Hippocampal formation (tissue), 2 donors: ENCODE data around the gene KLF5.
"Not testable (repeated sequence)": the region's sequence is repeated elsewhere in the genome, so short reads cannot be mapped to it uniquely, and the experiment has no call there.

Experiments
- DNase-seq, 2 donors: peaks; one replicate each; lab custom pipeline; 2025; lab: John Stamatoyannopoulos, UW

KLF5 gene

GRCh38 chr13:73058736-73059459, at the start of gene KLF5:
Gene KLF5 (plus strand): TSS chr13:73059005. CDS start chr13:73059328, 323 bp downstream.
- DNase-seq: peak; percentile 69 to 77

GRCh38 chr13:73011751-73012150, 47.1 kb upstream of the KLF5 start:
- no peak for DNase-seq

DNA sequence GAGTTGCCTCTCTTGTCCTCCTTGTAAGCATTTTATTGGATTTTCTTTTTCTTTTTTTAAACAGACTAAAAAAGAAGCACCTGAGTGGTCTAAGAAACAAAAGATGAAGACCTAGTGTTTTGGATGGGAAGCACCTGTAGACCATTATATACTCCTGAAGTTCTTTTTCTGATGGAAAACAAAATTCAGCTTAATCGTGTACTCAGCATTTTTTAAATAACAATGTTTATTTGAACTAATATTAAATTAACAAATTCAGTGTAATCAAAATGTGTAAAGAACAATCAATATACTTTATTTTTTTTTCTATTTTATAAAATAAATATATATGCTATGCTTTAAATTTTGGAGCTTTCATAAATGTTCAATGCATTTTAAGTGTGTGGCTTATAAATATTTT, 43.0 kb upstream of the KLF5 start:
- DNase-seq: no peak

DNA sequence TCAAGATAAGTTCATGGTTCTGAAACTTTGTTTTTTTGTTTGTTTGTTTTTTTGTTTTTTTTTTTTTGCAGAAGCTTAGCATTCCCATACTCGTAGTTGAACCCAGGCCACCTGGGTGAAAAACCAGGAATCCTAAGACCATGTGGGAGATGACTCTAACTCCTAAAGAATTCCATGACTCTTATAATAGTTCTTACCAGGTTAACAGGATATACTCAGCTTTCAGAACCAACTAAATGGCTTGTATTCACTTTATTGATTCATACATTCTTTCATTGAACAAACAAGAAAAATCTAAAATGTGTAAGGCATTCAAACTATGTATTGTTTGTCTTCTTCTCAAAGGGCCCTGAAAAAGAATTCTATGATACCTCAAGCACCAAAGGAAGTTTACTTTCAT, 40.5 kb upstream of the KLF5 start:
- no peak for DNase-seq

DNA sequence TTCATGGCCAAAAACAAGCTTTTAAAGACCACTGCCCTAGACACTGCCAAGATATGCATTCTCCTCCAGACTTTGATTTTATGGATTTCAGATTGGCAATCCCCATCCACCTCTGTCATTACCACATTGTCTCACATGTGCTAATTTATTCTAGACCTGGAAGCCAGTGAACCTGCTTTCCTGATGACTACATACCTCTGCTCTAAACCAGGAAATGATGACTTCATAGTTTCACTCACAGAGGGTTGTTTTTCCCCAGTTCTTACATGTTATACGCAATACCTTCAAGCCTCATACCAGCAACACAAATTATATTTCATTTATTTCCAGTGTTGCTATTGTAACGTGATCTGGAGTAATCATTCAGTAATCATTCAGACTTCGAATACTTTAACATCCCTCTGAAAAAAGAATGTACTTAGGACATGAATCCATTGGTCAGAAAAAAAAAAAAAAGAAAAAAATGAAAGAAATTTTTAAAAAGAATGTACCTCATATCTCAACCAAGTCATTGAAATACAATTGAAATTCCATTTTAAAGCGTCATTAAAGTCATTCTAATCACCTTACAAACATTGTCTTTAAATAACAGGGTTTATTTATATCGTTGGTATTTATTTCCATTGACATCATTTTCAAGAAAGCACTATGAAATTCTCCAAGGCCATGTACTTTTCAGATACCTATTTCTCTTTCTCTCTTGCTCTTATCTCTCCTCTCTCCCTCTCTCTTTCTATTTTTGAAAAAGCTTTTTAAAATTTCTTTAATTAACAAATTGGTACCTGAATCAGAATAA, 33.4 kb upstream of the KLF5 start:
- no peak for DNase-seq

GRCh38 chr13:73034901-73035300, 23.9 kb upstream of the KLF5 start:
- no peak for DNase-seq

GRCh38 chr13:73035660-73036059, 23.1 kb upstream of the KLF5 start:
- no peak for DNase-seq

DNA sequence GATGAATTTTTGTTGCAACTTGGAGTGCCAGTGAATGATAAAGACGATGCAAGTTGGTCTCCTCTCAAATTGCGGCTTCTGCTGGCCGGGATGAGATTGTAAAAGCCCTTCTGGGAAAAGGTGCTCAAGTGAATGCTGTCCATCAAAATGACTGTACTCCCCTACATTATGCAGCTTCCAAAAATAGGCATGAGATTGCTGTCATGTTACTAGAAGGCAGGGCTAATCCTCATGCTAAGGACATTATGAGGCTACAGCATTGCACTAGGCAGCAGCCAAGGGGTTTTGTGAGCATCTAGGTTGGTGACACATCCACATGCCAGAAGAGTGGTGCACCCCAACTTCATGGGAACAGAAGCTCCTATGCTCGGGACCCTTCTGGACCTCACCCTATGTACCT, 22.2 kb upstream of the KLF5 start:
- DNase-seq: no peak

DNA sequence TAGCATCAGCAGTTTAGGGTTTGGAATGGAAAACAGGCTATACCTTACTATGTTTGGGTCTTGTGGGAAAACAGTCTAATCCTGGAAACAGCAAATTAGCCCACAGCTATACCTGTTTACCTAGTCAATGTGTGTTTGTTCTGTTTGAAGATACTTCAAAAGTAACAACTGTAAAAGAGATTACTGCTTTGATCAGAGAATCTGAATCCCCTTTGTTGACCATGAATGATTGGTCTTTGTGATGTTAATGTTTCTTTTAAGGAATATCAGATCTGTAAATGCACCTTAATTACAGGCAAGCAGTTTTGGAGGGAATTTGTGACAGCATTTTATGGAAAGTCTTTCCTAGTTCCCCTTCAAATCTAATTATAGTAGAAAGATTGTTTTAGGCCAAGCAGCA, 20.7 kb upstream of the KLF5 start:
- no peak for DNase-seq

DNA sequence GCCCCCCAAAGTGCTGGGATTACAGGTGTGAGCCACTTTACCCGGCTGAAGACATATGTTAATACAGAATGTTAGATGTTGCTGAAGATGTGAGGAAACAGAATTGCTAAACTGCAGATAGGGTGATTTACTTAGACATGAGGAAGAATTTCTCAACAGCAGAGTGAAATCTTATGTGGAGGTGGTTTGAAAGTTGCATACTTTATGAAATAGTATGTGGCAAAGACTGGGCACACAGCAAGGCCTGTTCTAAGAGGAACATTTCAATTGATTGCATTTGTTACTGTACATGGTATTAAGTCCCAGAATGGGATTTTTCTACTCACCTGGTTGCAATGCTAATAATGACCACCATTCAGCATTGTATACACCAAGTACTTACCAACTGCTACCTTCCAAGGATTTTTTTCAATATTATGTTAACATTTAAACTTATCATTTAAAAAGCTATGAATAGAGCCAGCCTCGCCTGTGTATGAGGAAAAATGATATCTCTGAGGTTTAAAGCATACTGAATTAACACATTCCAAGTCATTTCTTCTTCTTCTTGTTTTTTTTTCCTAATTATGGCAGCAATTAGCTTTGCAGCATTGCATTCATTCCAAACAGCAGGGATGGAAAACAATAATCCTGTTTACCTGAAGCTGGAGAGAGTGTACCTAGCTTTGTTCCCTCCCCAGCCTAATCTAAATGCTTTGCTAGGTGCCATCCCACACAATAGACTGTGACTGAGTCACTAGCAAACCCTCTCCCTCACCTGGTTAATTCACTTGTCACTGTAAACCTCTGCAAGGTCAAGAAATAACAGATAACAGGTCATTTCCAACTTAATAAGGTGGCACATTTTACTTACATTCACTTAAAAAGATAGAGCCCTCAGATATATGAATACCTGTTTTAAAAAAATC, 19.4 kb upstream of the KLF5 start:
- DNase-seq: no peak

DNA sequence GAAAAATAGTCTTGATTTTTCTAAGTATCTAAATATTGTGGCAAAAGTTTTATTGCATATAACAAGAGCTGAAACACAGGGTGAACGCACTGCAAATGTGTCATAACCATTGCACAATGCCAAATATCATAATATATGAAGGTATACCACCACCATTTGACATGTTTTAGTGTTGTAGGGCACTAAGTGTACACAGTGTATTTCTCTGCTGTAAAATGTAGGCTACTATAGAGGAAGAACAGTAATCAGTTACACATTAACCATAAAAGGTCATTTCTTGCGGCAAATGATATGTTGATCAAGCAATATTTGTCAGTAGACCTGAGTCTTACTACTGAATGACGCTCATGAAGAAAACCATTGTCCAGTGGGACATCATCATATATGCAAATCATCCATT, 18.3 kb upstream of the KLF5 start:
- no peak for DNase-seq

- DNase-seq: no peak
Measured at GRCh38 chr13:73040968-73041596, 17.7 kb upstream of the KLF5 start.

- DNase-seq: no peak
Measured at GRCh38 chr13:73045031-73045430, 13.8 kb upstream of the KLF5 start.

DNA sequence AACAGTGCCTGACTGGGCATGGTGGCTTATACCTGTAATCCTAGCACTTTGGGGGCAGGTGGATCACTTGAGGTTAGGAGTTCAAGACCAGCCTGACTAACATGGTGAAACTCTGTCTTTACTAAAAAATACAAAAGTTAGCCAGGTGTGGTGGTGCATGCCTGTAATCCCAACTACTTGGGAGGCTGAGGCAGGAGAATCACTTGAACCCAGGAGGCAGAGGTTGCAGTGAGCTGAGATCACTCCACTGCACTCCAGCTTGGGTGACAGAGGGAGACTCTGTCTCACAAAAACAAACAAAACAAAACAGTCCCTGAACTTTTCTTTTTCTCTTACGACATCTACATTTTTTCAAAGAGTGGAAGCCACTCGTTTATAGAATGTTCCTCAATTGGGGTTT, 10.2 kb upstream of the KLF5 start:
- not testable (repeated sequence) for DNase-seq

- DNase-seq: no peak
Measured at GRCh38 chr13:73054712-73055111, 4.1 kb upstream of the KLF5 start.

GRCh38 chr13:73055813-73056564, 2.8 kb upstream of the KLF5 start:
- DNase-seq: no peak

- DNase-seq: no peak
Measured at GRCh38 chr13:73056565-73056962, 2.2 kb upstream of the KLF5 start.

- DNase-seq: no peak
Measured at GRCh38 chr13:73057284-73058063, 1.3 kb upstream of the KLF5 start.

GRCh38 chr13:73058064-73058313, 816 bp upstream of the KLF5 start:
- DNase-seq: no peak

GRCh38 chr13:73058432-73058735, 421 bp upstream of the KLF5 start:
- no peak for DNase-seq
